ENCODE measurements around the gene UGT1A9. TPM values are rescaled to one million over a fixed set of nuclear protein-coding genes. Genes with fewer than 3 reads are reported as not detected.

Gene UGT1A9
- total RNA-seq, 1 experiment from 2014 or later: not detected

GRCh38 chr2:233796254-233796653 lies 124.6 kb downstream of the UGT1A9 start:
- DNase-seq (ENCODE audit: low read depth): no peak

GRCh38 chr2:233798335-233799086 lies 126.8 kb downstream of the UGT1A9 start:
- no peak for DNase-seq (ENCODE audit: low read depth)

GRCh38 chr2:233799087-233799665 lies 127.5 kb downstream of the UGT1A9 start:
- DNase-seq (ENCODE audit: low read depth): no peak

- DNase-seq (ENCODE audit: low read depth): no peak
Measured at GRCh38 chr2:233799716-233800115, 128.0 kb downstream of the UGT1A9 start.

GRCh38 chr2:233800208-233800607 lies 128.5 kb downstream of the UGT1A9 start:
- DNase-seq (ENCODE audit: low read depth): no peak

GRCh38 chr2:233801357-233802131 lies 129.8 kb downstream of the UGT1A9 start:
- peak; percentile 79 for DNase-seq (ENCODE audit: low read depth)

GRCh38 chr2:233802132-233802815 lies 130.6 kb downstream of the UGT1A9 start:
- no peak for DNase-seq (ENCODE audit: low read depth)

- no peak for DNase-seq (ENCODE audit: low read depth)
Measured at GRCh38 chr2:233803292-233803911, 131.7 kb downstream of the UGT1A9 start.

GRCh38 chr2:233803994-233804393 lies 132.3 kb downstream of the UGT1A9 start:
- DNase-seq (ENCODE audit: low read depth): no peak

GRCh38 chr2:233807215-233807865 lies 135.6 kb downstream of the UGT1A9 start:
- no peak for DNase-seq (ENCODE audit: low read depth)

- DNase-seq (ENCODE audit: low read depth): no peak
Measured at GRCh38 chr2:233807966-233808935, 136.6 kb downstream of the UGT1A9 start.

- no peak for DNase-seq (ENCODE audit: low read depth)
Measured at GRCh38 chr2:233810385-233810784, 138.7 kb downstream of the UGT1A9 start.

GRCh38 chr2:233811087-233811486 lies 139.4 kb downstream of the UGT1A9 start:
- no peak for DNase-seq (ENCODE audit: low read depth)

- DNase-seq (ENCODE audit: low read depth): no peak
Measured at GRCh38 chr2:233811732-233812131, 140.0 kb downstream of the UGT1A9 start.

- DNase-seq (ENCODE audit: low read depth): no peak
Measured at GRCh38 chr2:233813236-233814055, 141.7 kb downstream of the UGT1A9 start.

GRCh38 chr2:233814056-233814835 lies 142.5 kb downstream of the UGT1A9 start:
- DNase-seq (ENCODE audit: low read depth): no peak

- DNase-seq (ENCODE audit: low read depth): no peak
Measured at GRCh38 chr2:233815861-233816260, 144.2 kb downstream of the UGT1A9 start.

- DNase-seq (ENCODE audit: low read depth): no peak
Measured at GRCh38 chr2:233816334-233816733, 144.6 kb downstream of the UGT1A9 start.
